Activated naive CD8-positive, alpha-beta T cell treated with anti-CD3 and anti-CD28 coated beads, Interleukin-2, amount 50 U/mL, for 24 hours (primary cell): ENCODE results near the gene GOT1.

Experiments
- ATAC-seq: fragments of 150-1000 bp; cut with Tn5 transposase; one replicate; pipeline ENCODE4 v1.10.0; 2021
- DNase-seq: peaks from one replicate; pipeline ENCODE4 v3.0.0; 2021
- H3K27ac Mint-ChIP-seq: one replicate; pipeline ENCODE4 v1.8.0; 2021; ENCODE audit warnings: mild to moderate bottlenecking, mixed read lengths
- H3K27me3 Mint-ChIP-seq: one replicate; pipeline ENCODE4 v1.8.0; 2021; ENCODE audit warnings: mixed read lengths
- H3K36me3 Mint-ChIP-seq: one replicate; pipeline ENCODE4 v1.8.0; 2021; ENCODE audit warnings: low read depth, mixed read lengths
- H3K4me1 Mint-ChIP-seq: one replicate; pipeline ENCODE4 v1.8.0; 2021; ENCODE audit warnings: mixed read lengths
- H3K4me3 Mint-ChIP-seq: one replicate; pipeline ENCODE4 v1.8.0; 2021; ENCODE audit warnings: mild to moderate bottlenecking, moderate library complexity, mixed read lengths
- H3K9me3 Mint-ChIP-seq: one replicate; pipeline ENCODE4 v1.8.0; 2021; ENCODE audit warnings: mixed read lengths

The GOT1 gene

GRCh38 chr10:99369126-99369525 lies 61.3 kb downstream of the GOT1 start:
- Mint-ChIP-seq H3K9me3 (no peaks in the 10 kb centered on the region), H3K27me3 (peaks cover 43% of the 10 kb centered on the region), H3K27ac (no peak overlapping the region), H3K36me3 (no peaks in the 10 kb centered on the region), H3K4me1 (peaks cover 9% of the 10 kb centered on the region), H3K4me3 (no peak overlapping the region)
- ATAC-seq (no peak), DNase-seq (no peak)

DNA sequence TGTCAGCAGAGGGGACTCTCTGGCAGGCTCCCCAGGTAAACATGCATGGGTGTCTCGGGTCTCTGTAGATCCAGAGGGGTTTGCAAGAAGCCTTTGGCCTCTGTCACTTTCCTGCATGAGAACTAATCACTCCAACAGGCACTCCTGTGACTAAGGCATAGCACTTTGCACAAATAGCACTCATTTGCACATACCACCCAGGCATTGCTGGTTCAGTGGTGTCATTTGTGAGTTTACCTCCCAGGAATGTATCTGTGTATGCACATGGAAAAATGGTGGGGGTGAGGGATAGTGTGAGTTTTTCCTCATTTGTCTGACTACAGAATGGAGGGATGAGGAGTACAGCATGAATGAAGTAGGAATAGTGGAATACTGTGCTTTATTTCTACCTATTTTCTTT lies 61.8 kb downstream of the GOT1 start:
- H3K27ac Mint-ChIP-seq = no peak overlapping the region
- no peaks in the 10 kb centered on the region for H3K9me3 Mint-ChIP-seq
- no peaks in the 10 kb centered on the region for H3K36me3 Mint-ChIP-seq
- H3K27me3 Mint-ChIP-seq = peaks cover 42% of the 10 kb centered on the region
- peaks cover 9% of the 10 kb centered on the region for H3K4me1 Mint-ChIP-seq
- ATAC-seq (no peak), DNase-seq (no peak)
- no peak overlapping the region for H3K4me3 Mint-ChIP-seq

GRCh38 chr10:99366666-99367065 lies 63.8 kb downstream of the GOT1 start:
- Mint-ChIP-seq H3K4me3 (no peak overlapping the region), H3K27ac (no peak overlapping the region), H3K27me3 (peaks cover 31% of the 10 kb centered on the region), H3K4me1 (peaks cover 9% of the 10 kb centered on the region), H3K36me3 (no peaks in the 10 kb centered on the region), H3K9me3 (no peaks in the 10 kb centered on the region)
- DNase-seq = no peak
- no peak for ATAC-seq

DNA sequence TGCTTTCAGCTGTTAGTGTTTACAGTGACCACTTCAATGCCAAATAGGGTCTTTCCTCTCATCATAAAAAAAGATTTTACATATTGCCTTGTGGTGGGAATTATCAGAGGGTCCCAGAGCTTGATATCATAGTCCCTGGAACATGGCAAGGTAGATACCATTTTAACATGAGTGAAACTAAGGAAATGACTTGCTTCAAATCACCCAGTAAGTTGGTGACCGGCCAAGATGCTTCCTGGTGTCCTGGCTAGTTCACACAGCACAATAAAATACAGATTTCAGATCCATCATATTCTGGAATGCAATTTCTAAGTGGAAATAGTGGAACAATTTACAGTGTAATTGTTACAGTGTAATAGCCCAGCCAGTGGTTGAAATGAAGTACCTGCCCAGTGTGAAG lies 64.7 kb downstream of the GOT1 start:
- Mint-ChIP-seq H3K27ac (no peak overlapping the region), H3K36me3 (no peaks in the 10 kb centered on the region), H3K4me3 (no peak overlapping the region), H3K4me1 (peaks cover 1% of the 10 kb centered on the region), H3K9me3 (no peaks in the 10 kb centered on the region), H3K27me3 (peaks cover 27% of the 10 kb centered on the region)
- ATAC-seq = no peak
- no peak for DNase-seq

- DNase-seq (no peak), ATAC-seq (no peak)
- Mint-ChIP-seq H3K27ac (no peak overlapping the region), H3K36me3 (no peaks in the 10 kb centered on the region), H3K4me3 (no peak overlapping the region), H3K4me1 (no peaks in the 10 kb centered on the region), H3K27me3 (peaks cover 26% of the 10 kb centered on the region), H3K9me3 (no peaks in the 10 kb centered on the region)
Observed at GRCh38 chr10:99365311-99365710, 65.1 kb downstream of the GOT1 start.

DNA sequence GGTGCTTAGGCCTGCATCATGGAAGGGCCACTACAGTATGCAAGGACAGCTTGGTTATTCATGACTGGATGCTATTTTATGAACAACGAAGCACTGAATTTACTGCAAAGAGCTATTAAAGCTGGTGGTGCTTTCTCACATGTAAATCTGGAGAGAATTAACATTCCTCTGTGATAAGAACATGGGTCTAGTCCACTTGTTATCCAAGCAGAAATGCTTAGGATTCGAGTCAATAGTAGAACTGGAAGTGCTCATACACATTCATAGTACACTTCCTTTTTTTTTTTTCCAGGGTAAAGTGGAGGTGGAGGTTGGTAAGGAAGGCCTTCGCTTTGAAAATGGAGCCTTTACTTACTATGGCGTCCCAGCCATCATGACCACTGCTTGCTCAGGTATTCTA lies 66.3 kb downstream of the GOT1 start:
- Mint-ChIP-seq H3K36me3 (no peaks in the 10 kb centered on the region), H3K4me1 (no peaks in the 10 kb centered on the region), H3K27me3 (peaks cover 14% of the 10 kb centered on the region), H3K9me3 (no peaks in the 10 kb centered on the region), H3K27ac (no peak overlapping the region), H3K4me3 (no peak overlapping the region)
- no peak for DNase-seq
- ATAC-seq = no peak

DNA sequence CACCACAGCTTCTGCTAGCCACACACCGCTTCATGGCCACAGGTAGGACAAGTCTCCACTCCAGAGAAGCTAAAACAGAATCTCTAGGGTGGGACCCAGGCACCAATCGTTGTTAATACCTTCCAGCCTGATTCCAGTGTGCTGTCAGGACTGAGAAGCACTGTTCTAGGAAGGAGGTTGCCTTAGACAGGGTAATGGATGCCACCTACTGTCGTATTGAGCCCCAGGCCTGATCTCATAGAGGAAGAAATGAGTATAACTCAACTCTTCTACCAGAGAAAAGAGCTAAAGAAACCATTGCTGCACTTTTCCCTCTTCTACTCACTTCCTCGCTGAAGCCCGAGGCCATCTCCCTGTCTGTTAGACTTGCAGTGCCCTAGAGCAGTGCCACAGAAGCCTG lies 69.5 kb downstream of the GOT1 start:
- ATAC-seq = no peak
- no peak overlapping the region for H3K27ac Mint-ChIP-seq
- no peak for DNase-seq
- H3K4me3 Mint-ChIP-seq = no peak overlapping the region
- H3K27me3 Mint-ChIP-seq = peaks cover 1% of the 10 kb centered on the region
- no peaks in the 10 kb centered on the region for H3K4me1 Mint-ChIP-seq
- no peaks in the 10 kb centered on the region for H3K9me3 Mint-ChIP-seq
- H3K36me3 Mint-ChIP-seq = no peaks in the 10 kb centered on the region

DNA sequence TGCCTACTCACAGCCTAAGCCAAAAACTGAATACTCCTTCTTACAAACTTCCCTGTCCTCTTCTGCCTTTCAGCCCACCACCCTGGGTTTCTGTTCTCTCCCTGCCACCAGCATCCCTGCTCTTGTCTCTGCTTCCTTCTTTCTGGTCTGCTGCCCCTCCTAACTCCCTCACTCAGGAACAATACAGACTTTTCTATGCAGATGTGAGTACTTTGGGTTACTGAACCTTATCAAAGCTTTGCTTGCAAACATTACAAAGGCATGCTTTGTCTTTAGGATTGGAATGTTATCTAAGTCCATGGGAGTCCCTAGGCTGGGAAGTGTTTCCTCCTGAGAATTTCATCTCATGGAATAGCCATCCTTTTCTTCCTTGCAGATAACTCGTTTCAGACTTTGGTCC lies 72.3 kb downstream of the GOT1 start:
- no peak overlapping the region for H3K4me3 Mint-ChIP-seq
- H3K36me3 Mint-ChIP-seq = no peaks in the 10 kb centered on the region
- DNase-seq = no peak
- H3K27me3 Mint-ChIP-seq = peaks cover 6% of the 10 kb centered on the region
- no peaks in the 10 kb centered on the region for H3K9me3 Mint-ChIP-seq
- no peaks in the 10 kb centered on the region for H3K4me1 Mint-ChIP-seq
- no peak overlapping the region for H3K27ac Mint-ChIP-seq
- no peak for ATAC-seq

- H3K4me1 Mint-ChIP-seq = no peaks in the 10 kb centered on the region
- H3K27ac Mint-ChIP-seq = no peak overlapping the region
- H3K9me3 Mint-ChIP-seq = no peaks in the 10 kb centered on the region
- no peak for DNase-seq
- H3K4me3 Mint-ChIP-seq = no peak overlapping the region
- H3K27me3 Mint-ChIP-seq = peaks cover 6% of the 10 kb centered on the region
- H3K36me3 Mint-ChIP-seq = no peaks in the 10 kb centered on the region
- ATAC-seq = no peak
Observed at GRCh38 chr10:99357691-99358090, 72.7 kb downstream of the GOT1 start.

GRCh38 chr10:99353182-99353581 lies 77.2 kb downstream of the GOT1 start:
- no peak overlapping the region for H3K27ac Mint-ChIP-seq
- DNase-seq = no peak
- H3K9me3 Mint-ChIP-seq = no peaks in the 10 kb centered on the region
- no peak overlapping the region for H3K4me3 Mint-ChIP-seq
- no peak for ATAC-seq
- H3K4me1 Mint-ChIP-seq = no peaks in the 10 kb centered on the region
- peaks cover 6% of the 10 kb centered on the region for H3K27me3 Mint-ChIP-seq
- H3K36me3 Mint-ChIP-seq = no peaks in the 10 kb centered on the region

GRCh38 chr10:99347672-99348071 lies 82.8 kb downstream of the GOT1 start:
- DNase-seq (no peak), ATAC-seq (no peak)
- Mint-ChIP-seq H3K4me3 (no peak overlapping the region), H3K27ac (no peak overlapping the region), H3K36me3 (no peaks in the 10 kb centered on the region), H3K27me3 (peaks cover 2% of the 10 kb centered on the region), H3K9me3 (no peaks in the 10 kb centered on the region), H3K4me1 (no peaks in the 10 kb centered on the region)
